Uterus (tissue), 4 donors: ENCODE data around the gene CACNA2D4. TPM values are rescaled to one million over a fixed set of nuclear protein-coding genes. Genes with fewer than 3 reads are reported as not detected.

Experiments used
- DNase-seq, 2 donors: peaks; one replicate each; pipeline ENCODE4 v3.0.0-alpha.2; 2019 to 2020
- H3K27ac ChIP-seq, 2 donors: fragments of 200-600 bp; sonication (generic); 1 replicate in 1 of 2; 2 replicates in 1 of 2; pipeline ENCODE4 v1.5.1; 2016 to 2018
- H3K27me3 ChIP-seq, 2 donors: fragments of 200-600 bp; sonication (generic); one replicate each; pipeline ENCODE4 v1.5.1; 2018 to 2019; ENCODE audit warnings: control low read depth in 1 of 2
- H3K36me3 ChIP-seq, 2 donors: fragments of 200-600 bp; sonication (generic); one replicate each; pipeline ENCODE4 v1.5.1; 2019; ENCODE audit warnings: control low read depth in 1 of 2
- H3K4me1 ChIP-seq, 2 donors: fragments of 200-600 bp; sonication (generic); one replicate each; pipeline ENCODE4 v1.5.1; 2018 to 2019; ENCODE audit warnings: control low read depth in 1 of 2
- H3K4me3 ChIP-seq, 2 donors: fragments of 200-600 bp; sonication (generic); 1 replicate in 1 of 2; 2 replicates in 1 of 2; pipeline ENCODE4 v1.5.1; 2018 to 2019; ENCODE audit warnings: mild to moderate bottlenecking in 1 of 2
- H3K9me3 ChIP-seq, 2 donors: fragments of 200-600 bp; sonication (generic); one replicate each; pipeline ENCODE4 v1.5.1; 2019; ENCODE audit warnings: control low read depth in 1 of 2
- POLR2A ChIP-seq, 2 donors: fragments of 450-650 bp; IDR thresholded peaks; one replicate each; pipeline ENCODE4 v1.6.1; 2016; ENCODE audit warnings: antibody characterized with exemption in 2 of 2, mild to moderate bottlenecking in 1 of 2, moderate library complexity in 1 of 2
- intact Hi-C: fragments of 100-400 bp; cut with DNase I; formaldehyde crosslinking; loops from one replicate; pipeline ENCODE4 v1.15.1; 2023; ENCODE audit warnings: low total_unique reads
- total RNA-seq, 4 donors: library from RNA; depleted of rRNA in 3 of 4; stranded (reverse); fragments of >200 nt in 3 of 4; gene quantifications; one replicate each; pipeline versions ENCODE4 v1.1.0 to v1.2.4, GENCODE V29; 2014 to 2023
- TF ChIP-seq, protein P1 (sequence below), 4 experiments: fragments of 200-600 bp in 2 of 4; fragments of 450-650 bp in 2 of 4; sonication (generic) in 2 of 4; IDR thresholded peaks; one replicate each; pipeline ENCODE4 v1.5.1; 2016 to 2019; ENCODE audit warnings: antibody characterized with exemption in 4 of 4, mild to moderate bottlenecking in 2 of 4, moderate library complexity in 1 of 4
- donor health status: DM: yes; HTN: yes; CAD: no.

The CACNA2D4 gene
- total RNA-seq, 4 donors from 2014 or later, result 2.6 to 4.1 (median 4.0) TPM; not detected in 1

- Histone ChIP-seq H3K9me3 (no peaks in the 10 kb centered on the region), H3K27ac (no peak overlapping the region), H3K4me1 (peaks cover 0 to 7% of the 10 kb centered on the region in 2 donors), H3K36me3 (no peaks in the 10 kb centered on the region), H3K27me3 (no peaks in the 10 kb centered on the region), H3K4me3 (no peak overlapping the region)
- no peak for DNase-seq
- intact Hi-C loops, result loop anchor here (5.0 to 10.0 kb wide), 3 partner anchors 137 to 785 kb away; no protein-coding TSS in a partner anchor
- no peak for TF ChIP-seq POLR2A (IDR thresholded peaks at IDR 0.05)
- TF ChIP-seq, protein P1, sequence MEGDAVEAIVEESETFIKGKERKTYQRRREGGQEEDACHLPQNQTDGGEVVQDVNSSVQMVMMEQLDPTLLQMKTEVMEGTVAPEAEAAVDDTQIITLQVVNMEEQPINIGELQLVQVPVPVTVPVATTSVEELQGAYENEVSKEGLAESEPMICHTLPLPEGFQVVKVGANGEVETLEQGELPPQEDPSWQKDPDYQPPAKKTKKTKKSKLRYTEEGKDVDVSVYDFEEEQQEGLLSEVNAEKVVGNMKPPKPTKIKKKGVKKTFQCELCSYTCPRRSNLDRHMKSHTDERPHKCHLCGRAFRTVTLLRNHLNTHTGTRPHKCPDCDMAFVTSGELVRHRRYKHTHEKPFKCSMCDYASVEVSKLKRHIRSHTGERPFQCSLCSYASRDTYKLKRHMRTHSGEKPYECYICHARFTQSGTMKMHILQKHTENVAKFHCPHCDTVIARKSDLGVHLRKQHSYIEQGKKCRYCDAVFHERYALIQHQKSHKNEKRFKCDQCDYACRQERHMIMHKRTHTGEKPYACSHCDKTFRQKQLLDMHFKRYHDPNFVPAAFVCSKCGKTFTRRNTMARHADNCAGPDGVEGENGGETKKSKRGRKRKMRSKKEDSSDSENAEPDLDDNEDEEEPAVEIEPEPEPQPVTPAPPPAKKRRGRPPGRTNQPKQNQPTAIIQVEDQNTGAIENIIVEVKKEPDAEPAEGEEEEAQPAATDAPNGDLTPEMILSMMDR (IDR thresholded peaks at IDR 0.05), result no peak
Measured at GRCh38 chr12:1799882-1800400, 118.5 kb downstream of the CACNA2D4 start.

GRCh38 chr12:1799051-1799881 is 119.2 kb downstream of the CACNA2D4 start:
- H3K27ac ChIP-seq, result no peak overlapping the region
- DNase-seq, result no peak
- peaks cover 0 to 7% of the 10 kb centered on the region in 2 donors for H3K4me1 ChIP-seq
- intact Hi-C loops, result loop anchor here (5.0 to 10.0 kb wide), 3 partner anchors 138 to 786 kb away; no protein-coding TSS in a partner anchor
- no peaks in the 10 kb centered on the region for H3K9me3 ChIP-seq
- no peaks in the 10 kb centered on the region for H3K36me3 ChIP-seq
- H3K27me3 ChIP-seq, result no peaks in the 10 kb centered on the region
- no peak for TF ChIP-seq POLR2A (IDR thresholded peaks at IDR 0.05)
- TF ChIP-seq, protein P1 (IDR thresholded peaks at IDR 0.05), result no peak
- no peak overlapping the region for H3K4me3 ChIP-seq

- no peak overlapping the region for H3K27ac ChIP-seq
Measured at GRCh38 chr12:1798641-1799020, 119.8 kb downstream of the CACNA2D4 start.

GRCh38 chr12:1797991-1798640 is 120.3 kb downstream of the CACNA2D4 start:
- Histone ChIP-seq H3K27ac (peak overlapping the region in 1 of 2 donors; percentile 85), H3K27me3 (no peaks in the 10 kb centered on the region), H3K9me3 (no peaks in the 10 kb centered on the region), H3K4me3 (no peak overlapping the region), H3K4me1 (peaks cover 0 to 7% of the 10 kb centered on the region in 2 donors), H3K36me3 (no peaks in the 10 kb centered on the region)
- DNase-seq, result no peak
- intact Hi-C loops, result loop anchor here (5.0 to 10.0 kb wide), 3 partner anchors 139 to 787 kb away; no protein-coding TSS in a partner anchor
- TF ChIP-seq POLR2A (IDR thresholded peaks at IDR 0.05), result no peak
- TF ChIP-seq, protein P1 (IDR thresholded peaks at IDR 0.05), result no peak

More at GRCh38 chr12:1798641-1799020, 119.8 kb downstream of the CACNA2D4 start:
- no peaks in the 10 kb centered on the region for H3K9me3 ChIP-seq
- no peaks in the 10 kb centered on the region for H3K27me3 ChIP-seq
- no peaks in the 10 kb centered on the region for H3K36me3 ChIP-seq
- H3K4me3 ChIP-seq, result no peak overlapping the region
- H3K4me1 ChIP-seq, result peaks cover 0 to 7% of the 10 kb centered on the region in 2 donors
- intact Hi-C loops, result loop anchor here (5.0 to 10.0 kb wide), 3 partner anchors 139 to 786 kb away; no protein-coding TSS in a partner anchor
- no peak for TF ChIP-seq POLR2A (IDR thresholded peaks at IDR 0.05)
- TF ChIP-seq, protein P1 (IDR thresholded peaks at IDR 0.05), result no peak
- DNase-seq, result no peak
